Uterus (tissue), 2 donors: ENCODE data around the gene CD48.

Experiments used
- CTCF ChIP-seq, 4 experiments: fragments of 200-600 bp in 2 of 4; fragments of 450-650 bp in 2 of 4; sonication (generic) in 2 of 4; IDR thresholded peaks; one replicate each; pipeline ENCODE4 v1.5.1; 2016 to 2019; ENCODE audit warnings: antibody characterized with exemption in 4 of 4, mild to moderate bottlenecking in 2 of 4, moderate library complexity in 1 of 4
- POLR2A ChIP-seq, 2 donors: fragments of 450-650 bp; IDR thresholded peaks; one replicate each; pipeline ENCODE4 v1.6.1; 2016; ENCODE audit warnings: antibody characterized with exemption in 2 of 2, mild to moderate bottlenecking in 1 of 2, moderate library complexity in 1 of 2

DNA sequence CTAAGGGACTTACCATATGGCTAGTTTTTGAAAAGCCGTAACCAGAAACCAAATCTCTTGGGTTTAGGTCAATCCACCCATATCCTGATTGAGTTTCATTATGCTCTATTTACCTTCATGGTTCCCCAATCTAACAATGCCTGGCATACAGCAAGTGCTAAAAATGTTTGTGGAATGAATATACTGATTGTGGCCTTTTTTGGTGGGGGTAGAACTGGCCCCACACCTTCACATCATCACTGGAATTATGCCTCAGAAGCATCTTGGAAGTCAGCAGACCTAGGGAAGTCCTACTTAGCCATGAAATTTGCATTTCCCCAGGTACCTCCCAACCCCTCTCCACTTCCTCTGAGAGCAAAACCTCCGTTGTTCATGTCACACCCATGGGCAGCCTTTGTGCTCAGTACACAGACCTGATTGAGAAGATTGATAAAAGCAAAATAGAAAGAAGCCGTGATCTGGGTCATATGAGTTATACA, 47.0 kb downstream of the CD48 start:
- TF ChIP-seq POLR2A (IDR thresholded peaks at IDR 0.05): no peak
- no peak for TF ChIP-seq CTCF (IDR thresholded peaks at IDR 0.05)
